ENCODE data around the gene NEXN. TPM values are rescaled to one million over a fixed set of nuclear protein-coding genes. Genes with fewer than 3 reads are reported as not detected.

The NEXN gene
- total and polyA plus RNA-seq, 2 of the 13 experiments (the other 11 are each of a cell fraction or from before 2014, with no cell fraction given) = 0.07 to 0.97 TPM

DNA sequence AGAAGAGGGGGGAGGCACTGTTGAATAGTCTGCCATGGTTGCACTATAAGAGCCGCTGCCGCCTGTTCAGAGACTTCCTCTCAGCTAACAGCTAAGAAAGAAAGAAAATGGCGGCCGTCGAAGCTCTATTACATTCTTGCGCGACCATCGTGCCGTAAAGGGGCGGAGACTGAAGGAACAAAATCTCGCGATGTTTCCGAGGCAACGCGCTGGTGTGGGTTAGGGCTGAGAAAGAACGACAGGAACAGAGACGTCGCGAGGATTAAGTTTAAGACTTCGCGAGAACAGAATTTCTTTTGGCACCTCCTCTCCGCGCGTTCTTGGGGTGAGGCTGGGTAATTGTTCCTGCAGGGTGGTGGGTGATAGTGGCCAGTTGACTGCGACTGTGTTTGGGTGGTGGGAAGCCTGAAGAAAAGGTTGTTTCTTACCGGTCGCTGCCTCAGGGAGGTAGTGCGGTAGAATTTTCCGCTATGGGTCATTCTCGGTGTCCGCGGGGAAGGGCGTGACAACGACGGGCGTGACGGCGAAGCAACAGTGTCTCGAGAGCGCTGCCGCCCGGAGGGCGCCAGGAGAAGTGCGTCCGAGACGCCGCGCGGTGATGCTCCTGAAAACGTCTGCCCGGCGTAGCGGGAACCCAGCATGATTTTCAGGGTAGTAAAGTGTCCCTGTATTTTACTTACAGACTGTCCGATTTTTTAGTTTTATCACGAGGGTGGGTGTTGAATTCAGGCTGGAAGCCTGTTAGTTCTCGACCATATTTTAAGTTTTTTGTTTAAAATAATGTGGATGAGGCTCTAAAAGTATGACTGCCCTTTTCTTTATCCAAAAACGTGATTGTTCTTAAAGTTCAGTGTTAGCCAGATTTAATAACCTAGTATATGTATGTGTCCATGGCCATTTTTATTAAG, 90.8 kb downstream of the NEXN start, which contains the start of gene FUBP1 (continued):
- no peak for TF ChIP-seq RERE (CRISPR knock-in tag; IDR thresholded peaks at IDR 0.05; ENCODE audit: low read depth)
- TF ChIP-seq HDAC2 (CRISPR knock-in tag; IDR thresholded peaks at IDR 0.05) = peak; percentile 59; the same call in 1 of the 2 replicates
- TF ChIP-seq ZNF414 (CRISPR knock-in tag; IDR thresholded peaks at IDR 0.05) = no peak
- no peak for TF ChIP-seq E2F2 (CRISPR knock-in tag; IDR thresholded peaks at IDR 0.05; ENCODE audit: borderline replicate concordance)
- TF ChIP-seq SP1 (IDR thresholded peaks at IDR 0.05) = peak; percentile 66; the same call in 1 of the 2 replicates
- TF ChIP-seq SP1 (CRISPR knock-in tag; IDR thresholded peaks at IDR 0.05) = peak; percentile 47; the same call in 1 of the 2 replicates
- TF ChIP-seq, protein P1, sequence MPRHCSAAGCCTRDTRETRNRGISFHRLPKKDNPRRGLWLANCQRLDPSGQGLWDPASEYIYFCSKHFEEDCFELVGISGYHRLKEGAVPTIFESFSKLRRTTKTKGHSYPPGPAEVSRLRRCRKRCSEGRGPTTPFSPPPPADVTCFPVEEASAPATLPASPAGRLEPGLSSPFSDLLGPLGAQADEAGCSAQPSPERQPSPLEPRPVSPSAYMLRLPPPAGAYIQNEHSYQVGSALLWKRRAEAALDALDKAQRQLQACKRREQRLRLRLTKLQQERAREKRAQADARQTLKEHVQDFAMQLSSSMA (CRISPR knock-in tag; IDR thresholded peaks at IDR 0.05) = no peak
- no peak for TF ChIP-seq ZNF225 (CRISPR knock-in tag; IDR thresholded peaks at IDR 0.05)
- no peak for TF ChIP-seq HMGA1 (CRISPR knock-in tag; conservative IDR thresholded peaks at IDR 0.05)
- no peak for TF ChIP-seq SRSF1 (optimal IDR thresholded peaks at IDR 0.05; ENCODE audit: low read depth, low read length)
- TF ChIP-seq, protein P2, sequence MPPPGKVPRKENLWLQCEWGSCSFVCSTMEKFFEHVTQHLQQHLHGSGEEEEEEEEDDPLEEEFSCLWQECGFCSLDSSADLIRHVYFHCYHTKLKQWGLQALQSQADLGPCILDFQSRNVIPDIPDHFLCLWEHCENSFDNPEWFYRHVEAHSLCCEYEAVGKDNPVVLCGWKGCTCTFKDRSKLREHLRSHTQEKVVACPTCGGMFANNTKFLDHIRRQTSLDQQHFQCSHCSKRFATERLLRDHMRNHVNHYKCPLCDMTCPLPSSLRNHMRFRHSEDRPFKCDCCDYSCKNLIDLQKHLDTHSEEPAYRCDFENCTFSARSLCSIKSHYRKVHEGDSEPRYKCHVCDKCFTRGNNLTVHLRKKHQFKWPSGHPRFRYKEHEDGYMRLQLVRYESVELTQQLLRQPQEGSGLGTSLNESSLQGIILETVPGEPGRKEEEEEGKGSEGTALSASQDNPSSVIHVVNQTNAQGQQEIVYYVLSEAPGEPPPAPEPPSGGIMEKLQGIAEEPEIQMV (CRISPR knock-in tag; IDR thresholded peaks at IDR 0.05; ENCODE audit: low read depth) = peak; percentile 38; the same call in 1 of the 2 replicates
- TF ChIP-seq ZFP36 (IDR thresholded peaks at IDR 0.05; ENCODE audit: borderline replicate concordance, low read depth, low read length, partially characterized antibody) = no peak
- TF ChIP-seq ZNF800 (CRISPR knock-in tag; IDR thresholded peaks at IDR 0.05) = peak; percentile 7; the same call in 1 of the 2 replicates
- TF ChIP-seq ATF2 (CRISPR knock-in tag; IDR thresholded peaks at IDR 0.05) = peak; percentile 47; the same call in 1 of the 2 replicates

All from HepG2 (cell line).